Measurements from ENCODE around the gene SNED1.

Gene SNED1

DNA sequence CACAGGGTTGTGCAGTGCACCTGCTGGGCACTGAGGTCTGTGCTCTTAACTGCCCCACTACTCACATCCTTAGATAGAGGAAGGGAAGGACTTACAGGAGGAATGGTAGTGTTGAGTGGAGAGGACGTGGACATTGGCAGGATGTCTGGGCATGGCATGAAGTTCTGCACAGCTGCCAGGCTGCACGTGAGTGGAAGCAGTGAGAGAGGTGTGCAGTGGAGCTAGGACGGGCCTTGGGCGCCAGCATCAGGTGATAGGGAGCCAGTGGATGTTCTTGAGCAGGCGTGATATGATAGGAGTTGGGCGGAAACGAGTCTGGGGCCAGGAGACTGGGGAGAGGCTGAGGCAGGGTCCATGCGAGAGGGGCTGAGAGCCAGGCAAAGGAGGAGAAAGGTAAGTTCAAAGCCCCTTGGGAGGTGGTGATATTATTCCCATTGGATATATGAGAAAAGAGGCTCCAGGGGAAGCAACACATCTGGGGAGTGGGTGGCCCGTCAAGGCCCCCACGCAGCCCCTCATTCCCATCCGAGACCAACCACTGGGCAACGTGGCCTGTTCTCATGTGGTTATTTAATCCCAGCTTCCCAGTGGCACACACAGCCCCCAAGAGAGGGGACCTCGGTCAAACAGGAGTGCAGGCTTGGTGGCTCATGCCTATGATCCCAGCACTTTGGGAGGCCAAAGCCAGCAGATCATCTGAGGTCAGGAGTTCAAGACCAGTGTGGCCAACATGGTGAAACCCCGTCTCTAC lies 45.7 kb upstream of the SNED1 start:
- H3K4me3 ChIP-seq (replicated peaks; ENCODE audit: low read depth, low read length): no peak overlapping the region
- H3K36me3 ChIP-seq (ENCODE audit: control insufficient read depth, insufficient read depth, low read length): no peaks in the 10 kb centered on the region
- TF ChIP-seq, protein P1, sequence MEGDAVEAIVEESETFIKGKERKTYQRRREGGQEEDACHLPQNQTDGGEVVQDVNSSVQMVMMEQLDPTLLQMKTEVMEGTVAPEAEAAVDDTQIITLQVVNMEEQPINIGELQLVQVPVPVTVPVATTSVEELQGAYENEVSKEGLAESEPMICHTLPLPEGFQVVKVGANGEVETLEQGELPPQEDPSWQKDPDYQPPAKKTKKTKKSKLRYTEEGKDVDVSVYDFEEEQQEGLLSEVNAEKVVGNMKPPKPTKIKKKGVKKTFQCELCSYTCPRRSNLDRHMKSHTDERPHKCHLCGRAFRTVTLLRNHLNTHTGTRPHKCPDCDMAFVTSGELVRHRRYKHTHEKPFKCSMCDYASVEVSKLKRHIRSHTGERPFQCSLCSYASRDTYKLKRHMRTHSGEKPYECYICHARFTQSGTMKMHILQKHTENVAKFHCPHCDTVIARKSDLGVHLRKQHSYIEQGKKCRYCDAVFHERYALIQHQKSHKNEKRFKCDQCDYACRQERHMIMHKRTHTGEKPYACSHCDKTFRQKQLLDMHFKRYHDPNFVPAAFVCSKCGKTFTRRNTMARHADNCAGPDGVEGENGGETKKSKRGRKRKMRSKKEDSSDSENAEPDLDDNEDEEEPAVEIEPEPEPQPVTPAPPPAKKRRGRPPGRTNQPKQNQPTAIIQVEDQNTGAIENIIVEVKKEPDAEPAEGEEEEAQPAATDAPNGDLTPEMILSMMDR (IDR thresholded peaks at IDR 0.05; ENCODE audit: insufficient read depth, low read length, poor library complexity, severe bottlenecking): no peak
- no peaks in the 10 kb centered on the region; the same call in 1 of the 2 replicates for H3K27me3 ChIP-seq (replicated peaks; ENCODE audit: control insufficient read depth, insufficient read depth, low read length)
- DNase-seq (ENCODE audit: extremely low read depth, insufficient read length): no peak

DNA sequence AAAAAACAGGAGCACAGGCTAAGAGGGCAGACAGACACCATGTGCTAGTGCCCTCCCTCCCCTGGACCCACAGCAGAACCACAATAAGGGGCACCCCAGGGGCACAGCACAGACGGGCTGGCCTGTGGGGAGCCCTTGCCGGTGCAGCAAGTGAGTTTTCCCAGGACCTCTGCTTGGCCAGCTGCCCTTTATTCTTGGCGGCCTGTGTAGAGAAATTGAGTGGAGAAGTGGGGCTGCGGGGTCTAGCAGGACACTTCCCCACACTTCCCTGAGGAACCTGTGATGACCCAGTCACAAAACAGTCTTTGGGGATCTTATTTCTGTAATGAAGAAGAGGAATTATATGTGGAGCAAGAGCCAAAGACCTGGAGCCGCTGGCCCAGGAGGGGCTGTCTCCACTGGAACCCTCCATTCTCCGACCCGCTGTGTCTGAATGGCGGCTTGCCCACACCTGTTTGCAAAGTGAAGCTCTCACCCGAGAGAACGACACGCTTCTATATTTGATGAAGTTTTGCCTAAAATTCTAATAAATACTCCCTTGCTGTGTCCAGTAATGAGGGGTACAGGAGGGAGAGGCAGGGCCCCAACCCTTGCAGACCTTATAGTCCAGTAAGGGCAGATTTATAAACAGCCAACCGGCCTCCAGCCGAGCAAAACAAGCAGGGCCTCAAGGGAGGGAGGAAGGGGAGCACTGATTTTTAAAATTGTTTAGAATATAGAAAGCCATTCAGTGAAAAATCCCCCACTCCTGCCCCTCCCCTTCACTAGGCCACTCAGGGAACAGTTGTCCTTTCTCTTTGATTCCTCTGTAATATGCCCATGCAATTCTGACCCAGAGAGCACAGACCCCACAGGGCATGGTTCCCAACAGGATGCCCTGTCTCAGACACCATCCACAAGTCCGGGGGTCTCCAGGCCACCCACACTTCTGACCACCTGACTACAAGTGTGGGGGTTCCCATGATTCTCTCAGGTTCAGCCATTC lies 44.7 kb upstream of the SNED1 start:
- Histone ChIP-seq H3K36me3 (ENCODE audit: control insufficient read depth, insufficient read depth, low read length) (no peaks in the 10 kb centered on the region), H3K27me3 (replicated peaks; ENCODE audit: control insufficient read depth, insufficient read depth, low read length) (no peaks in the 10 kb centered on the region; the same call in 1 of the 2 replicates), H3K4me3 (replicated peaks; ENCODE audit: low read depth, low read length) (no peak overlapping the region)
- TF ChIP-seq, protein P1 (IDR thresholded peaks at IDR 0.05; ENCODE audit: insufficient read depth, low read length, poor library complexity, severe bottlenecking): no peak
- DNase-seq (ENCODE audit: extremely low read depth, insufficient read length): no peak

DNA sequence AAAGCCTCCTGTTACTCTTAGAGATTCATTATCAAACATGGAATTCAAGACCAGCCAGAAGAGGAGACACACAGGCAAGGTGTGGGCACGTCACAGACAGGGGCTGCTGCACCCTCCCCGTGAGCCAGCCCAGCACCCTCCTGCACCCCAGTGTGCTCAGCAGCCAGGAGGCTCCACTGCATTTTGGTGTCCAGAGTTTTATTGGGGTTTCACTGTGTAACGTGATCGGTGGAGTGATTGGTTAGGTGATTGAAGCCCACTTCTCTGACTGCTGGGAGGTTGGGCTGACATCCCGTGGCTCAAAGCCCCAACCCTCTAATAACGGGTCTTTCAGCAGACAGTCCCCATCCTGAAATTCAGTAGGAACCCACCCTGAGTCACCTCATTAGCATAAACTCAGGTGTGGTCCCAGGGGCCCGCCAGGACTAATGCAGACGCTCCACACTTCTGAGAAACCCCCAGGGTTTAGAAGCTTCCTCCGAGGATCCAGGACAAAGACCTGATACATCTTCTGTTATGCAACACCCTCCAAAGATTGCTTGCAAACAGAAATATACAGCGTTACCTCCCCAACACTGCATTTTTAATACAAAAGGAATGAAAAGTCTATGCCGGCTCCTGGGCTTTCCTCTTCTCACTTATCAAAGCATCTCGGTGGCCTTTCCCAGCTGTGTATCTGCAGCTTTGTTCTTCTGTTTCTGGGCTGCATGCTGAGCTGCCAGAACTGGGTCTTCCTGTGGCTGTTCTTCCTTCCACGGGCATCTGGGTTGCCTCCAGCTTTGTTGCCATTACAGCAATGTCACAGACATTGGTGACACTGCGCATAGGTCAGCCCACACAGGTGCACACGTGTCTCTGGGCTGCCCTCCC lies 43.7 kb upstream of the SNED1 start:
- no peak for DNase-seq (ENCODE audit: extremely low read depth, insufficient read length)
- Histone ChIP-seq H3K4me3 (replicated peaks; ENCODE audit: low read depth, low read length) (no peak overlapping the region), H3K27me3 (replicated peaks; ENCODE audit: control insufficient read depth, insufficient read depth, low read length) (no peaks in the 10 kb centered on the region), H3K36me3 (ENCODE audit: control insufficient read depth, insufficient read depth, low read length) (no peaks in the 10 kb centered on the region)
- TF ChIP-seq, protein P1 (IDR thresholded peaks at IDR 0.05; ENCODE audit: insufficient read depth, low read length, poor library complexity, severe bottlenecking): no peak

DNA sequence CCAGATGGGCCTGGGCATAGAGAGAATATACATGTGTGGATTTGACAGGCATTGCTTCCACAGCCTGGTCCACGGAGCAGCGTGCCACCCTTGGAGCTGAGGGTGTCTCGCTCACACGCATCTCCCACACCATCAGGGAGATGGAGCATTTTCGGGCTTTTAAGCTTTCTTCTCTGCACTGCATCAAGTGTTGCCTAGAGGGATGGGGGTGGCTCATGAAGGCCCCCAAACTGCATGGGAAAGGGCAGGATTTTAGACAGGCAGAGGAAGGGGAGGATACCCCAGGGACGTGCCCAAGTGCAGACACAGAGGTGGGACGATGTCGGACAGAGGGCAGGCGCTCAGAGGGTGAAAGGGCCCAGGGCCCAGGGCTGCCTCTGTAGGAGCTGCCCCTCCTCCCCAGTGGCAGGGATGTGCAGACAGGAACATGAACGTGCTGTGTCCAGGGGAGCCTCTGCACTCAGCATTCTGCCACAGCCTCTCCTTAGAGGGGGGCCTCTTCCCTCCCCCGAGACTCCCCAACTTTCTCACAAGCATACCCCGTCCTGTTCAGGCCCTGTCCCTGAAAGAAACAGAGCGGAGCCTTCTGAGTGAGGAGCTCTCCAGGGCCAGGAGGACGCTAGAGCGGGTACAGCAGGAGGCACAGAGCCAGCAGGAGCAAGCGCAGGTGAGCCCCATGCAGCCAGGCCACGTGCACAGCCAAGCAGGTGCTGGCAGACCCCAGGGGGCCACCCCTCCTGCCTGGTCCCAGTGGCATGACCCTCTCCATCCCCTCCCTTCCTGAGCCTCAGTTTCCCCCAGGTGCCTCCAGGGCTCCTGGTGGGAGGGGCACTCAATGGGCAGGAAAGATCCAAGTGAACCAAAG lies 42.9 kb upstream of the SNED1 start:
- Histone ChIP-seq H3K27me3 (replicated peaks; ENCODE audit: control insufficient read depth, insufficient read depth, low read length) (no peaks in the 10 kb centered on the region), H3K4me3 (replicated peaks; ENCODE audit: low read depth, low read length) (no peak overlapping the region), H3K36me3 (ENCODE audit: control insufficient read depth, insufficient read depth, low read length) (no peaks in the 10 kb centered on the region)
- TF ChIP-seq, protein P1 (IDR thresholded peaks at IDR 0.05; ENCODE audit: insufficient read depth, low read length, poor library complexity, severe bottlenecking): no peak
- no peak for DNase-seq (ENCODE audit: extremely low read depth, insufficient read length)

Measured in GM06990 (cell line).